Muscle of back (tissue), 11 donors: Measurements from ENCODE around the gene CUEDC2. TPM values are rescaled to one million over a fixed set of nuclear protein-coding genes. Genes with fewer than 3 reads are reported as not detected.

Experiments
- DNase-seq, 3 donors: peaks; one replicate each; pipeline versions ENCODE4 v3.0.0 to v3.0.0-alpha.2; 2013
- polyA plus RNA-seq, 10 donors: library from polyadenylated mRNA; unstranded; fragments of 120-200 nt; gene quantifications; one replicate each; pipeline ENCODE4 v1.2.1, GENCODE V29; 2013; ENCODE audit not compliant: insufficient read length in 10 of 10

The CUEDC2 gene
- polyA plus RNA-seq, 10 donors = 45.7 to 63.9 (median 52.8) TPM

DNA sequence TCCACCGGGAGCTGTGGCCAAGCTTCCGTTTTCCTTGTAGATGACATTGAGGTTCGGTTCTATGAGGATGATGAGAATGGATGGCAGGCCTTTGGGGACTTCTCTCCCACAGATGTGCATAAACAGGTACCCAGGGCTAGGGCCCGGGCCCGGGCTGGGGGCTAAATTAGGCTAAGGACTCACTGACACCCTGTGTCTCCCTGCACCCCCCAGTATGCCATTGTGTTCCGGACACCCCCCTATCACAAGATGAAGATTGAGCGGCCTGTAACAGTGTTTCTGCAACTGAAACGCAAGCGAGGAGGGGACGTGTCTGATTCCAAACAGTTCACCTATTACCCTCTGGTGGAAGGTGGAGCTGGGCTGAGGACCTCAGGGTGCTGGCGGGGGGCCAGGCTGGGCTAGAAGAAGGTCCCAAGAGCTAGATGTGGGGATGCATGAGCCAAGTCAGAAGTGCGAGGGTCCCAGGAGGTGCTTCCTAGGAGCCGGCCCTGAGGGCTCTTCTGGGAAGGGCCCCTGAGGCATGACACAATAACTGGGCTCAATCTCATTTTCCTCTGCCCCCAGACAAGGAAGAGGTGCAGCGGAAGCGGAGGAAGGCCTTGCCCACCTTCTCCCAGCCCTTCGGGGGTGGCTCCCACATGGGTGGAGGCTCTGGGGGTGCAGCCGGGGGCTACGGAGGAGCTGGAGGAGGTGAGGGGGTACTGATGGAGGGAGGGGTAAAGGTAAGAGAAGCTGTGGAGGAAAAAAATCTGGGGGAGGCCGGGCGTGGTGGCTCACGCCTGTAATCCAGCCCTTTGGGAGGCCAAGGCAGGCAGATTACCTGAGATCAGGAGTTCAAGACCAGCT lies 34.0 kb downstream of the CUEDC2 start:
- no peak for DNase-seq

GRCh38 chr10:102397222-102398171 lies 34.9 kb downstream of the CUEDC2 start:
- DNase-seq = no peak

GRCh38 chr10:102396730-102397151 lies 35.6 kb downstream of the CUEDC2 start:
- no peak for DNase-seq

- no peak for DNase-seq
These were observed 36.1 kb downstream of the CUEDC2 start for GRCh38 chr10:102396317-102396650.

GRCh38 chr10:102395400-102396316 lies 36.7 kb downstream of the CUEDC2 start, which contains the start of gene NFKB2:
Gene NFKB2, plus strand, starts transcription at chr10:102395705. Its CDS starts 255 bp downstream, at chr10:102395960.
- DNase-seq = peak; percentile 89 to 97 (median 95)

DNA sequence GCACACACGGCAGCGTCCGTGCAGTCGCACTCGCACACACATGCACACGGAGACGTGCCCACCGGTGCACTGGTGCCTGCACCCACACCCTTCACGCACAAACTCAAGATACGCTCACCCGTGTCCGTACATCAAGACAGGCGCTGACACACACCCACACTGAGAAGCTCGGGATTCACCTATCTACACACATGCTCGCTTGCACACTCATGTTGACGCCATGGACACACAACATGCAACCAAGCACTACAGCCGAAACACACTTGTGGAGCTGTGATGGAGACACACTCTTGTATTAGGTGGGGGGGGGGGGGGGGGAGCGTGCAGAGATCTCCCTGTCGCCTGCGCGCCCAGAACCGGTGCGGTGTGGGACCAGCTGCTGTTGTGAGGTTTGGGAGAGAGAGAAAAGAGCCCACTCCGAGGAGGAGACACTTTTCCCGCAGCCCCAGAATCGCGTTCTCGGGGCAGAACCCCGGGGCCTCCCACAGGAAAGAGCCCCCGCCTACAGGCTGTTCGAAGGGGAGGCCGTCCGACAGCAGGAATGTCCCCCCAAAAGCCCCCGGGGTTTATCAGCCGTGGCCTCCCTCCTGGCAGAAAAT lies 37.5 kb downstream of the CUEDC2 start:
- peak in 1 of 3 donors; percentile 29 for DNase-seq

- peak; percentile 88 to 97 (median 93) for DNase-seq
These were observed 38.1 kb downstream of the CUEDC2 start for GRCh38 chr10:102394079-102394800.

GRCh38 chr10:102393411-102394078 lies 38.8 kb downstream of the CUEDC2 start:
- DNase-seq = no peak

- no peak for DNase-seq
These were observed 40.1 kb downstream of the CUEDC2 start for GRCh38 chr10:102392306-102392705.

GRCh38 chr10:102389894-102390293 lies 42.5 kb downstream of the CUEDC2 start:
- DNase-seq = no peak

GRCh38 chr10:102384606-102385429 lies 47.6 kb downstream of the CUEDC2 start:
- no peak for DNase-seq

DNA sequence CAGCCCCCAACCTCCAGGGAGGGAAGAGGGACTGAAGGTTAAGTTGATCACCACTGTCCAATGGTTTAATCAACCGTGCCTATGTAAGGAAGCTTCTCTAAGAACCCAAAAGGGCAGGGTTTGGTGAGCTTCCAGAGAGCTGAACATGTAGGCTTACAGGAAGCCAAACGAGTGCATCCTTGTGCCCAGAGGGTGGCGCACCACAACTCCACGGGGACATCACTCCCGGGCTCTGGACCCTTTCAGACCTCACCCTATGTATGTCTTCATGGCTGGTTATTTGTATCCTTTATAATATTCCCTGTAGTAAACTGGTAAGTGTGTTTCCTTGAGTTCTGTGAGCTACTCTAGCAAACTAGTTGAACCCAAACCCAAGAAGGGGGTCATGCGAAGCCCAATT lies 48.3 kb downstream of the CUEDC2 start:
- no peak for DNase-seq

GRCh38 chr10:102382871-102383270 lies 49.5 kb downstream of the CUEDC2 start:
- DNase-seq = no peak

- DNase-seq = no peak
These were observed 50.4 kb downstream of the CUEDC2 start for GRCh38 chr10:102381983-102382382.

- DNase-seq = no peak
These were observed 53.0 kb downstream of the CUEDC2 start for GRCh38 chr10:102379383-102379782.

- DNase-seq = no peak
These were observed 55.5 kb downstream of the CUEDC2 start for GRCh38 chr10:102376901-102377300.

- no peak for DNase-seq
These were observed 56.5 kb downstream of the CUEDC2 start for GRCh38 chr10:102375867-102376266.

GRCh38 chr10:102375250-102375649 lies 57.1 kb downstream of the CUEDC2 start:
- DNase-seq = no peak
